Neural cell (in vitro differentiated cells): ENCODE data around the gene PPFIBP2. TPM values are rescaled to one million over a fixed set of nuclear protein-coding genes. Genes with fewer than 3 reads are reported as not detected.
"Not testable (repeated sequence)": the region's sequence is repeated elsewhere in the genome, so short reads cannot be mapped to it uniquely, and the experiment has no call there.

Experiments used
- H2AFZ ChIP-seq: fragments of 200-600, 300-800 bp; sonication (generic), shearing (Covaris generic); 2 replicates; pipeline ENCODE4 v1.6.0; 2014; ENCODE audit warnings: low read depth, mild to moderate bottlenecking, antibody characterized with exemption, low read length, moderate library complexity
- H3F3A ChIP-seq: fragments of 200-600 bp; shearing (Covaris generic); 2 replicates; pipeline ENCODE4 v1.6.1; 2016; ENCODE audit warnings: mild to moderate bottlenecking, moderate library complexity, mixed read lengths, antibody characterized with exemption, low read length; ENCODE audit not compliant: insufficient read depth, poor library complexity, severe bottlenecking
- H3K27ac ChIP-seq: fragments of 200-600, 300-800 bp; sonication (generic), shearing (Covaris generic); 2 replicates; pipeline ENCODE4 v1.5.1; 2014; ENCODE audit warnings: mild to moderate bottlenecking, low read length, moderate library complexity
- H3K27me3 ChIP-seq: fragments of 300-800, 200-600 bp; sonication (generic), shearing (Covaris generic); 2 replicates; pipeline ENCODE4 v1.6.0; 2014; ENCODE audit warnings: mild to moderate bottlenecking, low read depth, low read length, moderate library complexity; ENCODE audit not compliant: insufficient read depth
- H3K36me3 ChIP-seq: fragments of 300-800, 200-600 bp; sonication (generic), shearing (Covaris generic); 2 replicates; pipeline ENCODE4 v1.5.1; 2014; ENCODE audit warnings: mild to moderate bottlenecking, antibody characterized with exemption, low read length, moderate library complexity; ENCODE audit not compliant: insufficient read depth
- H3K4me2 ChIP-seq: fragments of 300-800, 200-600 bp; sonication (generic), shearing (Covaris generic); 2 replicates; pipeline ENCODE4 v1.6.0; 2014; ENCODE audit warnings: mild to moderate bottlenecking, low read length
- H3K4me3 ChIP-seq: fragments of 300-800, 200-600 bp; sonication (generic), shearing (Covaris generic); 2 replicates; pipeline ENCODE4 v1.5.1; 2014; ENCODE audit warnings: mild to moderate bottlenecking, low read length, moderate library complexity
- H3K79me2 ChIP-seq: fragments of 200-600 bp; shearing (Covaris generic); replicated peaks from 2 replicates; pipeline ENCODE4 v1.6.0; 2014; ENCODE audit warnings: mild to moderate bottlenecking, low read length, moderate library complexity; ENCODE audit not compliant: insufficient read depth
- H3K9ac ChIP-seq: fragments of 300-800, 200-600 bp; sonication (generic), shearing (Covaris generic); 2 replicates; pipeline ENCODE4 v1.6.1; 2016; ENCODE audit warnings: mild to moderate bottlenecking, low read length, mixed read lengths
- H3K9me2 ChIP-seq: fragments of 200-600 bp; shearing (Covaris generic); 2 replicates; pipeline ENCODE4 v1.6.1; 2016; ENCODE audit warnings: mild to moderate bottlenecking, low read length, mixed read lengths; ENCODE audit not compliant: insufficient read depth
- H3K9me3 ChIP-seq: fragments of 200-600, 300-800 bp; sonication (generic), shearing (Covaris generic); 2 replicates; pipeline ENCODE4 v1.6.1; 2016; ENCODE audit warnings: mild to moderate bottlenecking, mixed run types, low read length, moderate library complexity, mixed read lengths
- H4K20me1 ChIP-seq: fragments of 200-600 bp; shearing (Covaris generic); 2 replicates; pipeline ENCODE4 v1.6.1; 2016; ENCODE audit warnings: mild to moderate bottlenecking, mixed run types; ENCODE audit not compliant: insufficient read depth
- CTCF ChIP-seq: fragments of 450-650 bp; IDR thresholded peaks from 2 replicates; pipeline ENCODE4 v1.5.1; 2014; ENCODE audit warnings: antibody characterized with exemption, mild to moderate bottlenecking, moderate library complexity; ENCODE audit not compliant: poor library complexity, severe bottlenecking
- EP300 ChIP-seq: fragments of 450-650 bp; conservative IDR thresholded peaks from 2 replicates; pipeline ENCODE4 v1.6.1; 2014; ENCODE audit warnings: antibody characterized with exemption, mild to moderate bottlenecking, moderate library complexity; ENCODE audit not compliant: poor library complexity, severe bottlenecking
- EZH2 ChIP-seq: fragments of 200-600, 300-800 bp; shearing (Covaris generic), sonication (generic); IDR thresholded peaks from 2 replicates; pipeline ENCODE4 v1.6.1; 2014; ENCODE audit warnings: antibody characterized with exemption, low read length, borderline replicate concordance, mild to moderate bottlenecking; ENCODE audit not compliant: insufficient read depth, poor library complexity, severe bottlenecking
- MXI1 ChIP-seq: fragments of 450-650 bp; conservative IDR thresholded peaks from 2 replicates; pipeline ENCODE4 v1.6.1; 2014; ENCODE audit warnings: antibody characterized with exemption, mild to moderate bottlenecking; ENCODE audit not compliant: poor library complexity, severe bottlenecking
- POLR2AphosphoS5 ChIP-seq: IDR thresholded peaks from 2 replicates; pipeline ENCODE4 v1.6.1; 2012
- RAD21 ChIP-seq: fragments of 450-650 bp; conservative IDR thresholded peaks from 2 replicates; pipeline ENCODE4 v1.6.1; 2014; ENCODE audit warnings: antibody characterized with exemption, mild to moderate bottlenecking, moderate library complexity
- REST ChIP-seq: IDR thresholded peaks from 2 replicates; pipeline ENCODE4 v1.6.1; 2012; ENCODE audit warnings: borderline replicate concordance
- SMC3 ChIP-seq: fragments of 450-650 bp; conservative IDR thresholded peaks from 2 replicates; pipeline ENCODE4 v1.6.1; 2014; ENCODE audit warnings: antibody characterized with exemption, mild to moderate bottlenecking, moderate library complexity; ENCODE audit not compliant: poor library complexity
- TAF1 ChIP-seq: IDR thresholded peaks from 2 replicates; pipeline ENCODE4 v1.6.1; 2012; ENCODE audit warnings: low read depth
- polyA plus RNA-seq: library from polyadenylated mRNA; depleted of rRNA; stranded (reverse); fragments of >200 nt; gene quantifications from 2 replicates; pipeline ENCODE4 v1.2.3, GENCODE V29; 2014

PPFIBP2 gene
- polyA plus RNA-seq, 1 donor from 2014 or later, result not detected

DNA sequence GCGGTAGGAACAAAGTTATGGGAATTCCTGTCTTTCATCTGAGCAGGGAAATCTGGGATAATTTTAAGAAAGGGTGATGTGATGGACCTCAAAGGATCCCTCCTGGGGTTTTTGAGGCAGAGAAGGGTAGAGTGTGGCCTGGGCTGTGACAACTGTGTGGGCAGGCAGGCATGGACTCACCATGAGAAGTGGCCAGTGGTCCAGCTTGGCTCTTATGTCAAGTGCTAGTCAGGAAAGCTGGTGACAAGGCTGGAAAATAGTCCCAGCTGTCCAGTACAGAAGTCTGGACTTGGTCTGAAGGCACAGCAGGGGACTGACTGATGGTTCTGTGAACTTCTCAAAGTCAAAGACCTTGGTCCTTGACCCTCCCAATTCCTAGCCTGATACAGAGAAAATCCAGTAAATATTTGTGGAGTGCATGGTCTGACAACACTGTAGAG, 1.7 kb downstream of the PPFIBP2 start:
- H3K27me3 ChIP-seq, result peaks cover 25% of the 10 kb centered on the region
- no peaks in the 10 kb centered on the region for H4K20me1 ChIP-seq
- H3K27ac ChIP-seq, result no peak overlapping the region
- H3K4me3 ChIP-seq, result no peak overlapping the region
- no peaks in the 10 kb centered on the region for H3K36me3 ChIP-seq
- no peak for TF ChIP-seq EP300
- no peak for TF ChIP-seq POLR2AphosphoS5
- no peak for TF ChIP-seq REST
- TF ChIP-seq RAD21, result no peak
- no peak for TF ChIP-seq SMC3
- no peak for TF ChIP-seq EZH2
- no peak for TF ChIP-seq TAF1
- TF ChIP-seq MXI1, result no peak
- no peak for TF ChIP-seq CTCF
- H3K4me2 ChIP-seq, result no peak overlapping the region
- H3F3A ChIP-seq, result no peaks in the 10 kb centered on the region
- no peak overlapping the region for H2AFZ ChIP-seq
- H3K9me2 ChIP-seq, result no peaks in the 10 kb centered on the region
- no peaks in the 10 kb centered on the region for H3K9me3 ChIP-seq
- no peak overlapping the region for H3K9ac ChIP-seq
- H3K79me2 ChIP-seq, result no peaks in the 10 kb centered on the region

- Histone ChIP-seq H3K4me3 (no peak overlapping the region), H3K9me3 (no peaks in the 10 kb centered on the region), H3K4me2 (no peak overlapping the region), H3F3A (no peaks in the 10 kb centered on the region), H3K27me3 (peaks cover 25% of the 10 kb centered on the region), H3K27ac (no peak overlapping the region), H4K20me1 (no peaks in the 10 kb centered on the region), H3K79me2 (no peaks in the 10 kb centered on the region), H3K9me2 (no peaks in the 10 kb centered on the region), H3K36me3 (no peaks in the 10 kb centered on the region), H2AFZ (no peak overlapping the region), H3K9ac (no peak overlapping the region)
- no peak for TF ChIP-seq TAF1
- no peak for TF ChIP-seq REST
- no peak for TF ChIP-seq RAD21
- TF ChIP-seq POLR2AphosphoS5, result no peak
- no peak for TF ChIP-seq SMC3
- no peak for TF ChIP-seq MXI1
- no peak for TF ChIP-seq CTCF
- TF ChIP-seq EP300, result no peak
- no peak for TF ChIP-seq EZH2
These were observed 2.7 kb downstream of the PPFIBP2 start for GRCh38 chr11:7516475-7516874.

DNA sequence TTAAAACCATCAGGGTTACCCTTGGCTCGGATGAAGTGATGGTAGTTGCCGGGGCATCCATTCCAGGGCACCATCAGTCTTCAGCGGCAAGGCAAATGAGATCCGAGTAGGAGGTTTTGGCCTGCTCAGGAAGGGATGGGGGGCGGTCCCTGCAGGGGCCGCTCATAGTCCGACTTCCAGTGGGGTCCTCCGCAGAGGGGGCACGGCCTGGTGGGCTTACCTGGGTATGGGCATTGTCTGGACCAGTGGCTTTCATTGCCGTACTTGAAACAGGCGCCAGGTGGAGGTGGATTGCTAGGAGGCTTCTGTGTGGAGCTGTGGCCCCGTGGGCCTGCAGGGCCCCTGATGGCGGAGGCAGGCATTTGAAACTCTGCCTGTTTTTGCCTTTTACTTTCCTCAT, 3.9 kb downstream of the PPFIBP2 start:
- H3F3A ChIP-seq, H3K9me2 ChIP-seq, H3K36me3 ChIP-seq, H3K27ac ChIP-seq, H2AFZ ChIP-seq, H3K9ac ChIP-seq, H3K9me3 ChIP-seq, H4K20me1 ChIP-seq, H3K4me2 ChIP-seq, H3K4me3 ChIP-seq, H3K79me2 ChIP-seq: not testable (repeated sequence)
- peaks cover 25% of the 10 kb centered on the region for H3K27me3 ChIP-seq
